MM.1S (cell line): Measurements from ENCODE around the gene MME.

Experiments
- DNase-seq: peaks from one replicate; pipeline ENCODE4 v3.0.0-alpha.2; 2015
- H2AFZ ChIP-seq: fragments of 300-600 bp; sonication (generic); 2 replicates; pipeline ENCODE4 v1.6.0; 2016; ENCODE audit warnings: antibody characterized with exemption, low read length
- H3F3A ChIP-seq: fragments of 300-600 bp; sonication (generic); 2 replicates; pipeline ENCODE4 v1.6.1; 2016; ENCODE audit warnings: mild to moderate bottlenecking, antibody characterized with exemption, low read length, moderate library complexity, mixed read lengths; ENCODE audit not compliant: insufficient read depth
- H3K27ac ChIP-seq: fragments of 300-600 bp; sonication (generic); 2 replicates; pipeline ENCODE4 v1.5.1; 2016; ENCODE audit warnings: mild to moderate bottlenecking, low read length
- H3K27me3 ChIP-seq: fragments of 300-600 bp; sonication (generic); replicated peaks from 2 replicates; pipeline ENCODE4 v1.6.0; 2016; ENCODE audit warnings: low read length; ENCODE audit not compliant: insufficient read depth
- H3K36me3 ChIP-seq: fragments of 300-600 bp; sonication (generic); replicated peaks from 2 replicates; pipeline ENCODE4 v1.6.1; 2016; ENCODE audit warnings: mild to moderate bottlenecking, low read length, mixed read lengths; ENCODE audit not compliant: insufficient read depth
- H3K4me1 ChIP-seq: fragments of 300-600 bp; sonication (generic); 2 replicates; pipeline ENCODE4 v1.6.1; 2016; ENCODE audit warnings: low read length, mixed read lengths
- H3K4me2 ChIP-seq: fragments of 300-600 bp; sonication (generic); 2 replicates; pipeline ENCODE4 v1.6.0; 2016; ENCODE audit warnings: low read depth, low read length
- H3K4me3 ChIP-seq: fragments of 300-600 bp; sonication (generic); 2 replicates; pipeline ENCODE4 v1.5.1; 2016; ENCODE audit warnings: low read length, mixed read lengths
- H3K79me2 ChIP-seq: fragments of 300-600 bp; sonication (generic); 2 replicates; pipeline ENCODE4 v1.6.1; 2016; ENCODE audit warnings: mixed run types, low read length, mixed read lengths
- H3K9ac ChIP-seq: fragments of 300-600 bp; sonication (generic); 2 replicates; pipeline ENCODE4 v1.6.1; 2016; ENCODE audit warnings: low read length, mixed read lengths
- H3K9me2 ChIP-seq: fragments of 300-600 bp; sonication (generic); replicated peaks from 2 replicates; pipeline ENCODE4 v1.6.1; 2016; ENCODE audit warnings: mild to moderate bottlenecking, low read length, mixed read lengths; ENCODE audit not compliant: insufficient read depth
- H3K9me3 ChIP-seq: fragments of 300-600 bp; sonication (generic); replicated peaks from 2 replicates; pipeline ENCODE4 v1.6.1; 2016; ENCODE audit warnings: mild to moderate bottlenecking, low read length, mixed read lengths; ENCODE audit not compliant: insufficient read depth
- H4K20me1 ChIP-seq: fragments of 300-600 bp; sonication (generic); 2 replicates; pipeline ENCODE4 v1.6.1; 2016; ENCODE audit warnings: mild to moderate bottlenecking, low read length, moderate library complexity, mixed read lengths; ENCODE audit not compliant: insufficient read depth
- CTCF ChIP-seq: fragments of 300-600 bp; sonication (generic); IDR thresholded peaks from 2 replicates; pipeline ENCODE4 v1.5.1; 2016; ENCODE audit warnings: antibody characterized with exemption, low read length, mixed read lengths
- EZH2 ChIP-seq: fragments of 300-600 bp; sonication (generic); optimal IDR thresholded peaks from 2 replicates; pipeline ENCODE3; 2017; ENCODE audit warnings: low read depth, mild to moderate bottlenecking, antibody characterized with exemption, low read length, mixed read lengths
- EZH2phosphoT487 ChIP-seq: fragments of 300-600 bp; sonication (generic); IDR thresholded peaks from 2 replicates; pipeline ENCODE4 v1.6.1; 2018; ENCODE audit warnings: antibody characterized with exemption, low read length

MME gene

GRCh38 chr3:155147588-155147987 is 67.5 kb downstream of the MME start:
- no peaks in the 10 kb centered on the region for H3K9me3 ChIP-seq
- H3K36me3 ChIP-seq = no peaks in the 10 kb centered on the region
- no peaks in the 10 kb centered on the region for H4K20me1 ChIP-seq
- no peaks in the 10 kb centered on the region for H3K4me1 ChIP-seq
- no peak overlapping the region for H2AFZ ChIP-seq
- H3K27ac ChIP-seq = no peak overlapping the region
- H3K4me3 ChIP-seq = no peak overlapping the region
- H3K4me2 ChIP-seq = no peak overlapping the region
- no peak overlapping the region for H3K9ac ChIP-seq
- TF ChIP-seq CTCF (no peak), EZH2 (no peak), EZH2phosphoT487 (no peak)
- no peak for DNase-seq
- no peaks in the 10 kb centered on the region for H3K79me2 ChIP-seq
- no peaks in the 10 kb centered on the region for H3K9me2 ChIP-seq
- no peaks in the 10 kb centered on the region for H3F3A ChIP-seq
- no peaks in the 10 kb centered on the region for H3K27me3 ChIP-seq

DNA sequence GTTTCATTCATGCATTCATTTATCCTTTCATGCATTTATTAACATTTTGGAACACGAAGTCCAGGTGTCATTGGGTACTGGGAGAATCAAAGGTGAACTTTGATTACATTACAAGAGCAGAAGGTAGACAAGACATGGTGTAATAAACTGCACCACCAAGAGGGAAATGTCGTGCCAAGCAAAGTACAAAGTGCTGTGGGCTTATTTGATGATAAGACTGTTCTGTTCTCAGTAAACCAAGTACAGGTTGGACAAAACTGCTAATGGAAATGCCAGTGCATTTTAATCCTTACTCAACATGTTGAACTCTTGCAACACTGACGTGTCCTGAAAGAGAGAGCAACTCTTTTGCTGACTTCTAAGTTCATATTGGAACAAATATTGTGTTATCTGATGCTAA is 69.4 kb downstream of the MME start:
- H3K4me2 ChIP-seq = no peak overlapping the region
- no peak overlapping the region for H3K27ac ChIP-seq
- H3K9me2 ChIP-seq = no peaks in the 10 kb centered on the region
- H3K36me3 ChIP-seq = no peaks in the 10 kb centered on the region
- TF ChIP-seq EZH2phosphoT487 (no peak), CTCF (no peak), EZH2 (no peak)
- H2AFZ ChIP-seq = no peak overlapping the region
- no peak overlapping the region for H3K9ac ChIP-seq
- no peaks in the 10 kb centered on the region for H4K20me1 ChIP-seq
- no peaks in the 10 kb centered on the region for H3K27me3 ChIP-seq
- DNase-seq = no peak
- no peaks in the 10 kb centered on the region for H3K79me2 ChIP-seq
- H3K9me3 ChIP-seq = no peaks in the 10 kb centered on the region
- no peak overlapping the region for H3K4me3 ChIP-seq
- H3K4me1 ChIP-seq = no peaks in the 10 kb centered on the region
- H3F3A ChIP-seq = no peaks in the 10 kb centered on the region

- TF ChIP-seq EZH2 (no peak), EZH2phosphoT487 (no peak), CTCF (no peak)
These were observed 73.4 kb downstream of the MME start for GRCh38 chr3:155153242-155154186.

More at GRCh38 chr3:155153242-155154186, 73.4 kb downstream of the MME start:
- H3K4me1 ChIP-seq = no peaks in the 10 kb centered on the region
- no peaks in the 10 kb centered on the region for H3K36me3 ChIP-seq
- no peaks in the 10 kb centered on the region for H3K9me2 ChIP-seq
- no peak for DNase-seq
- H3K9ac ChIP-seq = no peak overlapping the region
- no peak overlapping the region for H3K4me2 ChIP-seq
- H3K4me3 ChIP-seq = no peak overlapping the region
- no peaks in the 10 kb centered on the region for H3K79me2 ChIP-seq
- no peaks in the 10 kb centered on the region for H3K27me3 ChIP-seq
- H3K27ac ChIP-seq = no peak overlapping the region
- H3K9me3 ChIP-seq = no peaks in the 10 kb centered on the region
- H2AFZ ChIP-seq = no peak overlapping the region
- H3F3A ChIP-seq = no peaks in the 10 kb centered on the region
- no peaks in the 10 kb centered on the region for H4K20me1 ChIP-seq
